ENCODE data around the gene PLA2G4F. TPM values are rescaled to one million over a fixed set of nuclear protein-coding genes. Genes with fewer than 3 reads are reported as not detected.

PLA2G4F gene
- total RNA-seq, 6 donors from 2014 or later: 57.8 to 162 (median 99.8) TPM

- Histone ChIP-seq H3K27ac (no peak overlapping the region), H3K9me3 (no peaks in the 10 kb centered on the region), H3K27me3 (no peaks in the 10 kb centered on the region), H3K36me3 (no peaks in the 10 kb centered on the region), H3K4me3 (no peak overlapping the region), H3K4me1 (peaks cover 0 to 18% (median 12%) of the 10 kb centered on the region in 4 donors)
- no peak for DNase-seq
- ATAC-seq (ENCODE audit: low FRiP score in 2 of 2): no peak
- TF ChIP-seq POLR2AphosphoS5 (IDR thresholded peaks at IDR 0.05) (no peak), CTCF (IDR thresholded peaks at IDR 0.05) (no peak), POLR2A (IDR thresholded peaks at IDR 0.05) (no peak), EP300 (IDR thresholded peaks at IDR 0.05) (no peak)
- WGBS, 2 donors: 97 to 100% methylated on average over 3 of the region's 3 CpGs
Observed at GRCh38 chr15:42123546-42123945, 32.9 kb downstream of the PLA2G4F start.

- WGBS, 2 donors: 38 to 40% methylated on average over 2 of the region's 2 CpGs
- peak; percentile 44 to 76 for ATAC-seq (ENCODE audit: low FRiP score in 2 of 2)
- Histone ChIP-seq H3K27me3 (no peaks in the 10 kb centered on the region), H3K27ac (peak overlapping the region in 1 of 4 donors; percentile 52), H3K9me3 (no peaks in the 10 kb centered on the region), H3K4me3 (no peak overlapping the region), H3K4me1 (peaks cover 0 to 19% (median 12%) of the 10 kb centered on the region in 4 donors), H3K36me3 (no peaks in the 10 kb centered on the region)
- DNase-seq: peak in 1 of 2 donors; percentile 83
- TF ChIP-seq POLR2A (IDR thresholded peaks at IDR 0.05) (no peak), EP300 (IDR thresholded peaks at IDR 0.05) (no peak), POLR2AphosphoS5 (IDR thresholded peaks at IDR 0.05) (no peak), CTCF (IDR thresholded peaks at IDR 0.05) (no peak)
Observed at GRCh38 chr15:42121682-42122081, 34.8 kb downstream of the PLA2G4F start.

- WGBS, 2 donors: 73 to 88% methylated on average over 5 to 6 of the region's 6 CpGs
- Histone ChIP-seq H3K4me3 (no peak overlapping the region), H3K4me1 (peaks cover 0 to 19% (median 12%) of the 10 kb centered on the region in 4 donors), H3K36me3 (no peaks in the 10 kb centered on the region), H3K27me3 (no peaks in the 10 kb centered on the region), H3K9me3 (no peaks in the 10 kb centered on the region), H3K27ac (peak overlapping the region in 1 of 4 donors; percentile 52)
- no peak for ATAC-seq (ENCODE audit: low FRiP score in 2 of 2)
- DNase-seq: no peak
- TF ChIP-seq CTCF (IDR thresholded peaks at IDR 0.05): no peak
- no peak for TF ChIP-seq POLR2AphosphoS5 (IDR thresholded peaks at IDR 0.05)
- TF ChIP-seq EP300 (IDR thresholded peaks at IDR 0.05): no peak
- TF ChIP-seq POLR2A (IDR thresholded peaks at IDR 0.05): no peak
Observed at GRCh38 chr15:42121021-42121420, 35.4 kb downstream of the PLA2G4F start.

GRCh38 chr15:42120285-42120684 is 36.2 kb downstream of the PLA2G4F start:
- Histone ChIP-seq H3K4me3 (no peak overlapping the region), H3K4me1 (peaks cover 0 to 19% (median 12%) of the 10 kb centered on the region in 4 donors), H3K36me3 (no peaks in the 10 kb centered on the region), H3K9me3 (no peaks in the 10 kb centered on the region), H3K27ac (no peak overlapping the region), H3K27me3 (no peaks in the 10 kb centered on the region)
- 81 to 85% methylated on average over 1 of the region's 1 CpG for WGBS, 2 donors
- ATAC-seq (ENCODE audit: low FRiP score in 2 of 2) (no peak), DNase-seq (no peak)
- no peak for TF ChIP-seq POLR2A (IDR thresholded peaks at IDR 0.05)

- 67 to 76% methylated on average over 5 of the region's 5 CpGs for WGBS, 2 donors
- peak overlapping the region in 1 of 4 donors; percentile 4 for H3K4me3 ChIP-seq
- DNase-seq (no peak), ATAC-seq (ENCODE audit: low FRiP score in 2 of 2) (no peak)
- no peaks in the 10 kb centered on the region for H3K9me3 ChIP-seq
- peaks cover 0 to 19% (median 12%) of the 10 kb centered on the region in 4 donors for H3K4me1 ChIP-seq
- no peak overlapping the region for H3K27ac ChIP-seq
- no peaks in the 10 kb centered on the region for H3K36me3 ChIP-seq
- H3K27me3 ChIP-seq: no peaks in the 10 kb centered on the region
- no peak for TF ChIP-seq CTCF (IDR thresholded peaks at IDR 0.05)
- TF ChIP-seq EP300 (IDR thresholded peaks at IDR 0.05): no peak
- no peak for TF ChIP-seq POLR2A (IDR thresholded peaks at IDR 0.05)
- TF ChIP-seq POLR2AphosphoS5 (IDR thresholded peaks at IDR 0.05): no peak
Observed at GRCh38 chr15:42119446-42119760, 37.0 kb downstream of the PLA2G4F start.
